SK-N-MC (cell line): ENCODE measurements around the gene GOLGA8M.
"Not testable (repeated sequence)": the region's sequence is repeated elsewhere in the genome, so short reads cannot be mapped to it uniquely, and the experiment has no call there.

Experiments
- DNase-seq: peaks from one replicate; pipeline ENCODE4 v3.0.0-alpha.2; 2011; ENCODE audit warnings: low read depth, low spot score
- H3K27ac ChIP-seq: fragments of 200-600 bp; sonication (generic); 2 replicates; pipeline ENCODE4 v1.5.1; 2016; ENCODE audit warnings: mixed run types
- H3K36me3 ChIP-seq: fragments of 200-600 bp; sonication (generic); 2 replicates; pipeline ENCODE4 v1.6.1; 2017; ENCODE audit warnings: antibody characterized with exemption, low read length, mixed read lengths; ENCODE audit not compliant: insufficient read depth
- H3K4me3 ChIP-seq: fragments of 200-600 bp; sonication (generic); 2 replicates; pipeline ENCODE4 v1.5.1; 2016
- H3K9ac ChIP-seq: fragments of 200-600 bp; sonication (generic); 2 replicates; pipeline ENCODE4 v1.8.0; 2017; ENCODE audit warnings: mixed run types, mixed read lengths; ENCODE audit not compliant: insufficient read length
- H3K9me3 ChIP-seq: fragments of 200-600 bp; sonication (generic); 2 replicates; pipeline ENCODE4 v1.6.1; 2017; ENCODE audit warnings: low read depth, mild to moderate bottlenecking, antibody characterized with exemption, low read length, moderate library complexity, mixed read lengths

The GOLGA8M gene

GRCh38 chr15:28702427-28702826 is 9.8 kb downstream of the GOLGA8M start:
- not testable (repeated sequence) for H3K36me3 ChIP-seq, H3K27ac ChIP-seq, DNase-seq, H3K4me3 ChIP-seq, H3K9ac ChIP-seq, H3K9me3 ChIP-seq

- DNase-seq, H3K9me3 ChIP-seq, H3K36me3 ChIP-seq, H3K4me3 ChIP-seq, H3K9ac ChIP-seq, H3K27ac ChIP-seq: not testable (repeated sequence)
Measured at GRCh38 chr15:28694006-28694751, 18.0 kb downstream of the GOLGA8M start.

GRCh38 chr15:28693021-28693420 is 19.2 kb downstream of the GOLGA8M start:
- not testable (repeated sequence) for H3K27ac ChIP-seq, H3K9ac ChIP-seq, DNase-seq, H3K36me3 ChIP-seq, H3K9me3 ChIP-seq, H3K4me3 ChIP-seq

- DNase-seq, H3K27ac ChIP-seq, H3K9ac ChIP-seq: not testable (repeated sequence)
Measured at GRCh38 chr15:28673533-28673932, 38.7 kb downstream of the GOLGA8M start.

GRCh38 chr15:28672122-28672521 is 40.1 kb downstream of the GOLGA8M start:
- H3K4me3 ChIP-seq, H3K36me3 ChIP-seq, H3K9me3 ChIP-seq, H3K27ac ChIP-seq, H3K9ac ChIP-seq, DNase-seq: not testable (repeated sequence)

More at GRCh38 chr15:28673533-28673932, 38.7 kb downstream of the GOLGA8M start:
- H3K36me3 ChIP-seq, H3K4me3 ChIP-seq, H3K9me3 ChIP-seq: not testable (repeated sequence)

GRCh38 chr15:28666402-28666801 is 45.8 kb downstream of the GOLGA8M start:
- not testable (repeated sequence) for DNase-seq, H3K27ac ChIP-seq, H3K9ac ChIP-seq, H3K9me3 ChIP-seq, H3K4me3 ChIP-seq, H3K36me3 ChIP-seq

- DNase-seq, H3K36me3 ChIP-seq, H3K9ac ChIP-seq, H3K27ac ChIP-seq, H3K4me3 ChIP-seq, H3K9me3 ChIP-seq: not testable (repeated sequence)
Measured at GRCh38 chr15:28664575-28664974, 47.6 kb downstream of the GOLGA8M start.

- H3K4me3 ChIP-seq, H3K27ac ChIP-seq, DNase-seq, H3K9ac ChIP-seq, H3K9me3 ChIP-seq, H3K36me3 ChIP-seq: not testable (repeated sequence)
Measured at GRCh38 chr15:28663717-28664116, 48.5 kb downstream of the GOLGA8M start.

GRCh38 chr15:28660750-28661149 is 51.5 kb downstream of the GOLGA8M start:
- not testable (repeated sequence) for H3K9me3 ChIP-seq, H3K4me3 ChIP-seq, H3K27ac ChIP-seq, H3K9ac ChIP-seq, DNase-seq, H3K36me3 ChIP-seq

GRCh38 chr15:28656018-28656360 is 56.2 kb downstream of the GOLGA8M start:
- H3K4me3 ChIP-seq, H3K9me3 ChIP-seq, H3K27ac ChIP-seq, DNase-seq, H3K9ac ChIP-seq, H3K36me3 ChIP-seq: not testable (repeated sequence)

- H3K9ac ChIP-seq, H3K36me3 ChIP-seq, H3K9me3 ChIP-seq, DNase-seq, H3K27ac ChIP-seq, H3K4me3 ChIP-seq: not testable (repeated sequence)
Measured at GRCh38 chr15:28655329-28656017, 56.7 kb downstream of the GOLGA8M start.

GRCh38 chr15:28654194-28654593 is 58.0 kb downstream of the GOLGA8M start:
- H3K9me3 ChIP-seq, H3K27ac ChIP-seq, H3K9ac ChIP-seq, DNase-seq, H3K36me3 ChIP-seq, H3K4me3 ChIP-seq: not testable (repeated sequence)

GRCh38 chr15:28652538-28652937 is 59.7 kb downstream of the GOLGA8M start:
- H3K36me3 ChIP-seq, H3K4me3 ChIP-seq, H3K9ac ChIP-seq, H3K27ac ChIP-seq, DNase-seq, H3K9me3 ChIP-seq: not testable (repeated sequence)
